Stimulated activated CD8-positive, alpha-beta memory T cell treated with anti-CD3 and anti-CD28 coated beads, Interleukin-7, amount 100 ng/mL, for 1 hour (primary cell): ENCODE measurements around the gene PLPPR2.
"Not testable (repeated sequence)": the region's sequence is repeated elsewhere in the genome, so short reads cannot be mapped to it uniquely, and the experiment has no call there.

Experiments
- DNase-seq, 2 donors: peaks; one replicate each; pipeline ENCODE4 v3.0.0-alpha.2; 2020; ENCODE audit warnings: low read depth in 2 of 2

Gene PLPPR2

DNA sequence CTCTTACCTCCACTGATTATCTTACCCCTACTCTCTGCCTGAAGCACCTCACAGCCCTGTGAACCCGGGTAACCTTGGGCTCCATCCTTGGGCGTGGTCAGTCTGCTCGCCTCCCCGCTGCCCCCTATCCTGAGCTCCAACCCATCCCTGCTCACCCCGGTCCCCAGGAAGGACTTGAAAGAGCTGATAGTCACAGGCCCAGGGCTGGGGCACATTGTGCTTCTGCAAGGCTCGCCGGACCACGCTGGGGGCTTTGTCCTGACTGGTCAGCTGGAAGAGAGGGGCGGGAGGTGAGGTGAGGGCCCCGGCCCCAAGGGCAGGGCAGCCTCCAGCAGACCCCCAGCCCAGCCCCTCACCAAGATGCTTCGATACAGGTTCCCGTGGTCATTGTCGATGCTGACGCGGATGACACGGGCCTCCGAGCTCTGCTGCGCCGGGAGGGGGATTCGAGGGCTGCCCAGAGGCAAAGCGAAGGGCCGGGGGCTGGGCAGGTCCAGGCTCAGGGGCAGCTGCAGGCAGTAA is 41.9 kb downstream of the PLPPR2 start:
- DNase-seq, result no peak

DNA sequence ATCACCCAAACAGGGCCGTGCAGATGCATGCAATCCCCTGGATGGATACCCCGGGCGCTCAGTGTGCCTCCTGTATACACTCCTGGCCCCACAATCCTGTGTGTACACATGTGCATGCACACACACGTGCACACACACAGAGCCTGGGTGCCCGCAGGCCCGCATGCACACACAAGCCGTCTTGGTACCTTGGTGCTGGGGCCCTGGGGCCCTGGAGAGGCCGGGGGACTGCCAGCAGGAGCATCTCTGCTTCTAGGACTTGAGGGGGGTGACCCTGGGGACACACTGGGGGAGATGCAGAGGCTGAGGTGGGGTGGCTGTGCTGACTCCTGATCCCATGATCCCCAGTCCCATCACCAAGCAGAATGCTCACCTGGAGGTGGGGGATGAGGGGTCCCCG is 44.4 kb downstream of the PLPPR2 start:
- no peak for DNase-seq

DNA sequence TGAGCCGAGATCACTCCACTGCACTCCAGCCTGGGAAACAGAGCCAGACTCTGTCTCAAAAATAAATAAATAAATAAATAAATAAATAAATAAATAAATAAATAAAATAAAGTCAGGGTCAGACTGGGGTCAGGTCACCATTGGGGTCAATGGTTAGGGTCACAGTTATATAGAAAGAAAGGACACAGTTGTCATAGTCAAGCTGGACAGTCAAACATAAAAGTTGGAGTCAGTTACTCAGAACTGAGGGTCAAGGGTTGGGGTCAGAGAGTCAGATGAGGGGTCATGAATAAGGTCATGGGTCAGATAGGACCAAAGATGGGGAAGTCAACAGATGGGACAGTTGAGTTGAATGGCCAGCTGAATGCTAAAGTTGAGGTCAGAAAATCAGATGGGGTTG is 45.6 kb downstream of the PLPPR2 start:
- DNase-seq, result no peak

DNA sequence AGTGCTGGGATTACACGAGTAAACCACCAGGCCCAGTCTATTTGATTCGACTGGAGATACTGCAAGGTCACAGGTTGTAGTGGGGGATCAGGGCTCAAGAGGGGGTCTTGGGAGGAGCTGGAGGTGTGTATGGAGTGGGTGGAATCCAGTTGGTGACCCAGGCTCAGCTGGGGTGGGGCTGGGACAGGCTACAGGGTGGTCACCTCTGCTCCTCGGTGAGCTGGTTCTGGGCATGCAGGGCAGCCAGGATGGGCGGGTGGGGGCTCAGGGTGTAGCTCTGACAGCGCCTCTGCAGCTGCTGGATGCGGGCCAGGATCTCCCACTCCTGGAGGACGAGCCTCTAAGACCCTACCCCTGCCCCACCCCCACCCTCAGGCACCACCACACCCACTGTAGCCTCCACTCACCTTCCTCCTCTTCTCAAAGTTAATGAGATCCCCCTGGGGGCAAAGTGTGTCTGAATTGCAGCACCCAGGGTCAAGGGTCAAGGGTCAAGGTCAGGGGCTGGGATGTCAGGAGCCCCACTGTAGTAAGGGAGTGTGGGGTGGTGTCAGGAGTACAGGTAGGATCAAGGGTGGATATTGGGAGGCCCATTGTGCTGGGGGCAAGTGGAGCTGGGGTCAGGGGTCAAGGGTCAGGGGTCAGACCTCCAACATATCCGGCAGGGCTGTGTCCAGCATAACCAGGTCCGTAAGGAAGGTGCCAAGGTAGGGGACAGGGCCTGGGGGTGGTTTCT is 46.7 kb downstream of the PLPPR2 start:
- DNase-seq, result no peak

DNA sequence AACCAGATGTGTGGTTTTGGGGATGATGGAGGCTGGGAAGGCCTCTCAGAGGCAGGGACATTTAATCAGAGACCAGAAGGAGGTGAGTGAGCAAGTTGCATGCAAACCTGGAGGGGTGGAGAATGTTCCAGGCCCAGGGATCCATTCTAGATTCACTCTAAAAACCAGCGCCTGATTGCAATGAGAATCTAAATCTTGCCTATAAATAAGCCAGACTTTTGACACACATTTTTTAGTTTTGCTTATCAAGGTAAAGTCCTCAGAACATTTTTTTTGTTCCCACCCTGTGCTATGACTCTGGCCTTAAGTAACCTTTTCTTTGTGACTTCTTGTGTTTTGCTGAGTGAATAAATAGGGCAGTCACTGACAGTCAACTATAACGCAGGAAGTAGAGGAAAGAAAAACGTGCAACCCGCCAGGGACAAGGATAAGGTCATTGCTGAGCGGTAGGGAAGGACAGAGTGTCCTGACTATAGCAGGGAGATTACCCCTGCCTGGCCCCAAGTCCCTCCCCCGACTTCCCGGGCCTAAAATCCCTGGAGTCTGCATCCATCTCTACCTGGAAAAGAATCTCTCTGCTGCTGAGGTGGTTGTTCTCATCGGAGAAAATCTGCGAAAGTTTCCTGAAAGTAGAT is 49.5 kb downstream of the PLPPR2 start:
- no peak for DNase-seq

DNA sequence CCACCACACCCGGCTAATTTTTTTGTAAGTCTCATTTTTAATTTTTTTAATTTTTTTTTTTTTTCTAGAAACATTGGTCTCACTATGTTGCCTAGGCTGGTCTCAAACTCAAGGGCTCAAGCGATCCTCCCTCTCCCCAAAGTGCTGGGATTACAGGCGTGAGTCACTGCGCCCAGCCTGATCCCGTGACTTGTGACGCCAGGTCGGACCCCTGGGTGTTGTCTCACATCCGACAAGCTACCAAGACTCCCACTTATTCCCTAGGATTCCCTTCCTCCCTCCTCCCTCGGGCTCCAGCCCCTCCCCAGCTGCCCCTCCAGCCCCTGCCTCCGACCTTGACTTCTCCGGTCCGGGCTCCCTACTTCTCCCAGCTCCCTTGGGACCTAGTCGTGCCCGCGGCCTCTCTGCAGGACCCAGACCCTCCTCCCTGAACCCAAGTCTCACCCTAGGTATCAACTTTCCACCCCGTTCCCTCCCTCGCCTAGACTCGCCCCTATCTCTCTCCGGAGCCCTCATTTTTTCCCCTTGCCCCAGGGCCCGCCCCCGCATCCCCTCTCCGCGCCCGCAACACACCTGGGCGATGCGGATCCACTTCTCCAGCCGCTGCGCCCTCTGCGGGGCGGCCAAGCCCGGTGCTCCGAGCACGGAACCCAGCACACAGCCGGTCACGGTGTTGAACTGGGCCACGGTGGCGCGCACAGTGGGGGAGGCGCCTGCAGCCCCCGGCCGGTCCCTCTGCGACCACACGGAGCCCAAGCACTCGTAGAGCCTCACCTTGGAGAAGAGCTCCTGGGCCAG is 50.8 kb downstream of the PLPPR2 start:
- DNase-seq, result no peak

DNA sequence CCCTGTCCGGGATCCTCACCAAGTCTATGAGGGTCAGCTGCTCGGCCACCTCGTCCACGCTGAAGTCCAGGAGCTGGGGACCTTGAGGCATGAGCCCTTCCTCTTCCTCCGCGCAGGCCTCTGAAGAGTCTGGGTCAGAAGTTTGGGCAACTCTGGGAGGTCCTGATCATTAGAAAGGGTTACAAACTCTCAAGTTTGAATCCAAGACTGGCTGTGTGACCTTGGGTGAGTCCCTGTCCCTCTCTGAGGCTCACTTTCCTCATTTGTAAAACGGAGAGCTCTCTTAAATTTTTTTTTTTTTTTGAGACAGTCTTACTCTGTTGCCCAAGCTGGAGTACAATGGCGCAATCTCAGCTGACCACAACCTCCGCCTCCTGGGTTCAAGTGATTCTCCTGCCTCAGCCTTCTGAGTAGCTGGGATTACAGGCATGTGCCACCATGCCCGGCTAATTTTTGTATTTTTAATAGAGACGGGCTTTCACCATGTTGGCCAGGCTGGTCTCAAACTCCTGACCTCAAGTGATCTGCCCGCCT is 51.5 kb downstream of the PLPPR2 start:
- DNase-seq, result not testable (repeated sequence)

DNA sequence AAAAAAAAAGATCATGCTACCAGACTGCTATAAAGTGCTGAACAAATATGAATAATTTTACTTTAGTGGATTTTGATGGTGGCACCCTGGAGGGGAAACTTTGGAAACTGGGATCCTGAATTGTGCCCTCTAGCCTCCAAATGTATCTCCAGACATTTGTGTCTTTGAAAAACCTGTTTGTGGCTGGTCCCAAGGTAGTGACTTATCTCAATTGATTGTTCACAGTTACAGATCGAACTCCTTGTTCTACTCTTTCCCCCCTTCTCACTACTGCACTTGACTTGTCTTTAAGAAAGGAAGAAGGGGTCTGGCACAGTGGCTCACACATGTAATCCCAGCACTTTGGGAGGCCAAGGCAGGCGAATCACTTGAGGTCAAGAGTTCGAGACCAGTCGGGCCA is 53.4 kb downstream of the PLPPR2 start:
- DNase-seq, result no peak

DNA sequence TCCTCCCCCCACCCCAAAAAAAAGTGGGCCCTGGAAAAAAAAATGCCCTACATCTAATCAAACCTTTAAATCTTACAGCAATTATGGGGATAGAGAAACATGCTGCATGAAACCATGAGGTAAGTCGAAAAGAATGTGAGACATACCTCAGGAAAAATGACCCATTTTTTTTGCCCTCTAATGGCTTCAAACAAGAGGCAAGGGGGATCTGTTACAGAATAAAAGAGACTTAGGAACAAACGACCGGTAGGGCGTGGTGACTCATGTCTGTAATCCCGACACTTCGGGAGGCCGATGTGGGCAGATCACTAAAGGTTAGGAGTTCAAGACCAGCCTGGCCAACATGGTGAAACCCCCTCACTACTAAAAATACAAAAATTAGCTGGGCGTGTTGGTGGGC is 55.5 kb downstream of the PLPPR2 start:
- no peak for DNase-seq

DNA sequence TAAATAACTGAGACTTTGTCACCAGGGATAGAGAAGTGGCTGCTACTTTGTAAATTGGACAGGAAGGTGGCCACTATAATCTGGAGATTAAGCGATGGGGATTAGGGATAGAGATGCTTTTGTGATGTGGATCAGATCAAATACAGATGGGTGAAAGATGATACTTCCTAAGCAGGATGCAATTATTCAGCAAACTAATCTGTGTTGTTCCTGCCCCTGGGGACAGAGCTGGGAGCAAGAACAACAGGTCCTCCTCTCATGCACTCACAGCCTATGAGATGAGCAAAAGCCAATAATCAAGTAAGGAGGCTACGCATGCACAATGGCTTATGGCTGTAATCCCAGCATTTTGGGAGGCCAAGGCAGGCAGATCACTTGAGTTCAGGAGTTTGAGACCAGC is 59.3 kb downstream of the PLPPR2 start:
- no peak for DNase-seq
